CD4-positive, alpha-beta T cell treated with Interleukin-12 subunit alpha and Interleukin-12 subunit beta, for 1 hour (primary cell): Measurements from ENCODE around the gene BEND7.
"Not testable (repeated sequence)": the region's sequence is repeated elsewhere in the genome, so short reads cannot be mapped to it uniquely, and the experiment has no call there.

Experiments
- DNase-seq: peaks from one replicate; pipeline ENCODE4 v3.0.0-alpha.2; 2020

The BEND7 gene

GRCh38 chr10:13475124-13475523 is 53.7 kb downstream of the BEND7 start:
- DNase-seq: no peak

- DNase-seq: no peak
Measured at GRCh38 chr10:13473986-13474385, 54.8 kb downstream of the BEND7 start.

- no peak for DNase-seq
Measured at GRCh38 chr10:13472359-13472758, 56.5 kb downstream of the BEND7 start.

- no peak for DNase-seq
Measured at GRCh38 chr10:13470270-13470669, 58.5 kb downstream of the BEND7 start.

- no peak for DNase-seq
Measured at GRCh38 chr10:13462551-13462950, 66.3 kb downstream of the BEND7 start.

- no peak for DNase-seq
Measured at GRCh38 chr10:13458687-13459012, 70.2 kb downstream of the BEND7 start.

GRCh38 chr10:13457958-13458686 is 70.7 kb downstream of the BEND7 start:
- DNase-seq: no peak

- DNase-seq: peak; percentile 8
Measured at GRCh38 chr10:13453896-13454295, 74.9 kb downstream of the BEND7 start.

- no peak for DNase-seq
Measured at GRCh38 chr10:13450069-13450468, 78.7 kb downstream of the BEND7 start.

GRCh38 chr10:13449296-13449695 is 79.5 kb downstream of the BEND7 start:
- DNase-seq: no peak

- no peak for DNase-seq
Measured at GRCh38 chr10:13448216-13448615, 80.6 kb downstream of the BEND7 start.

GRCh38 chr10:13445656-13446400 is 83.0 kb downstream of the BEND7 start:
- no peak for DNase-seq

GRCh38 chr10:13441476-13441875 is 87.3 kb downstream of the BEND7 start:
- DNase-seq: no peak

GRCh38 chr10:13440185-13441061 is 88.4 kb downstream of the BEND7 start:
- peak; percentile 64 for DNase-seq

- DNase-seq: no peak
Measured at GRCh38 chr10:13439313-13440184, 89.3 kb downstream of the BEND7 start.

- no peak for DNase-seq
Measured at GRCh38 chr10:13437026-13437555, 91.7 kb downstream of the BEND7 start.

- not testable (repeated sequence) for DNase-seq
Measured at GRCh38 chr10:13427943-13428342, 100.9 kb downstream of the BEND7 start.

- no peak for DNase-seq
Measured at GRCh38 chr10:13425397-13425796, 103.4 kb downstream of the BEND7 start.

- no peak for DNase-seq
Measured at GRCh38 chr10:13422800-13423199, 106.0 kb downstream of the BEND7 start.

GRCh38 chr10:13421382-13421917 is 107.4 kb downstream of the BEND7 start:
- DNase-seq: no peak

- DNase-seq: no peak
Measured at GRCh38 chr10:13420532-13421307, 108.1 kb downstream of the BEND7 start.
